ENCODE results near the gene NOS1AP. TPM values are rescaled to one million over a fixed set of nuclear protein-coding genes. Genes with fewer than 3 reads are reported as not detected.

The NOS1AP gene
- total RNA-seq, 1 donor from 2014 or later = 4.9 TPM

Small RNAs within 50 kb of the gene (microRNA-seq; reads per million reads assigned to microRNA genes)
- gene MIR4654 (ENCODE audit: borderline microRNAs expressed) (not detected), gene MIR556 (ENCODE audit: borderline microRNAs expressed) (2.8 reads per million, percentile 19 among the genes with 10 or more reads in this experiment)

Other genes with a start within 250 kb of the NOS1AP start
- 17.5 TPM for gene OLFML2B, start 45.8 kb upstream of the NOS1AP start, total RNA-seq

All from upper lobe of right lung (tissue), 1 donor.